Motor neuron (in vitro differentiated cells): Measurements from ENCODE around the gene S100A4. TPM values are rescaled to one million over a fixed set of nuclear protein-coding genes. Genes with fewer than 3 reads are reported as not detected.
"Not testable (repeated sequence)": the region's sequence is repeated elsewhere in the genome, so short reads cannot be mapped to it uniquely, and the experiment has no call there.

Source experiments
- ATAC-seq, 8 experiments: fragments of 200-7000 bp; cut with Tn5 transposase; replicated peaks in 6 of 8; 2 replicates each; pipeline ENCODE4 v1.8.0; 2021; ENCODE audit warnings: mild to moderate bottlenecking in 8 of 8, moderate library complexity in 8 of 8
- H3K27ac ChIP-seq, 2 donors: fragments of 250-450 bp; sonication (Bioruptor Pico); 2 replicates each; pipeline ENCODE4 v1.9.0; 2021; ENCODE audit warnings: antibody characterized with exemption in 2 of 2, mild to moderate bottlenecking in 2 of 2, moderate library complexity in 1 of 2
- H3K4me1 ChIP-seq, 2 donors: fragments of 250-450 bp; sonication (Bioruptor Pico); replicated peaks in 1 of 2; 2 replicates each; pipeline ENCODE4 v1.6.1; 2021; ENCODE audit warnings: antibody characterized with exemption in 2 of 2, mild to moderate bottlenecking in 2 of 2, moderate library complexity in 1 of 2
- H3K4me3 ChIP-seq, 5 donors: fragments of 250-450 bp; sonication (Bioruptor Pico); 2 replicates each; pipeline ENCODE4 v1.9.0; 2021; ENCODE audit warnings: antibody characterized with exemption in 5 of 5, mild to moderate bottlenecking in 5 of 5, moderate library complexity in 4 of 5
- WGBS, 10 experiments: fragments of 450-650 bp; shearing (Covaris generic); methylation state at CpG; one replicate each; pipeline ENCODE4 v1.0.0; 2022; 5-methylcytosine and 5-hydroxymethylcytosine counted together
- in situ Hi-C, 9 experiments: fragments of 400-800 bp; cut with MboI; loops; one replicate each; pipeline ENCODE4 v1.15.0; 2021; ENCODE audit warnings: low sequenced_read_pairs in 9 of 9, low pct_unique_long_range_greater_than_20kb in 2 of 9; ENCODE audit not compliant: unreplicated experiment in 9 of 9
- total RNA-seq, 8 experiments: library from RNA; unstranded; fragments of 300-600 nt; gene quantifications; 2 replicates each; pipeline versions ENCODE4 v1.2.3 to v1.2.4, GENCODE V29; 2022

Gene S100A4
- total RNA-seq, 8 experiments from 2014 or later = 0.93 to 1,152 (median 3.7) TPM

- in situ Hi-C loops = no loop called here
- WGBS, 10 experiments = 0 to 79% (median 65%) methylated on average over 1 to 13 of the region's 13 CpGs; no CpG with 5 or more reads in 3 of the 10 experiments
- Histone ChIP-seq H3K4me3 (no peak overlapping the region), H3K27ac (no peak overlapping the region), H3K4me1 (peaks cover 7 to 19% of the 10 kb centered on the region in 2 donors)
- peak; percentile 2 to 85 (median 78) for ATAC-seq
These were observed 11.9 kb downstream of the S100A4 start for GRCh38 chr1:153533689-153534201.

GRCh38 chr1:153532769-153533599 lies 12.6 kb downstream of the S100A4 start:
- H3K27ac ChIP-seq = no peak overlapping the region
- peak; percentile 14 to 79 (median 70) for ATAC-seq
- in situ Hi-C loops = no loop called here
- no peak overlapping the region for H3K4me3 ChIP-seq
- WGBS, 10 experiments = 0 to 50% (median 40%) methylated on average over 1 to 19 of the region's 34 CpGs; no CpG with 5 or more reads in 2 of the 10 experiments
- peaks cover 7 to 13% of the 10 kb centered on the region in 2 donors for H3K4me1 ChIP-seq

- Histone ChIP-seq H3K27ac (no peak overlapping the region), H3K4me1 (peaks cover 7 to 11% of the 10 kb centered on the region in 2 donors), H3K4me3 (no peak overlapping the region)
- ATAC-seq = no peak
- in situ Hi-C loops = no loop called here
- 50 to 100% (median 69%) methylated on average over 1 to 2 of the region's 2 CpGs; no CpG with 5 or more reads in 4 of the 10 experiments for whole genome bisulfite sequencing, 10 experiments
These were observed 13.4 kb downstream of the S100A4 start for GRCh38 chr1:153532181-153532580.

- no peak overlapping the region for H3K4me3 ChIP-seq
- ATAC-seq = no peak
- H3K27ac ChIP-seq = no peak overlapping the region
- in situ Hi-C loops = no loop called here
- WGBS, 10 experiments = 83 to 100% (median 91%) methylated on average over 1 to 3 of the region's 3 CpGs; no CpG with 5 or more reads in 3 of the 10 experiments
- peaks cover 7 to 11% of the 10 kb centered on the region in 2 donors for H3K4me1 ChIP-seq
These were observed 14.0 kb downstream of the S100A4 start for GRCh38 chr1:153531638-153532037.

GRCh38 chr1:153527683-153528040 lies 17.9 kb downstream of the S100A4 start:
- Histone ChIP-seq H3K4me3 (no peak overlapping the region), H3K27ac (no peak overlapping the region), H3K4me1 (peaks cover 8 to 9% of the 10 kb centered on the region in 2 donors)
- WGBS, 10 experiments = 61 to 100% (median 93%) methylated on average over 1 to 5 of the region's 5 CpGs; no CpG with 5 or more reads in 3 of the 10 experiments
- no peak for ATAC-seq
- in situ Hi-C loops = no loop called here

- H3K4me3 ChIP-seq = no peak overlapping the region
- 47 to 100% (median 80%) methylated on average over 1 to 8 of the region's 8 CpGs; no CpG with 5 or more reads in 4 of the 10 experiments for WGBS, 10 experiments
- ATAC-seq = peak in 1 of 8 experiments; percentile 9
- in situ Hi-C loops = no loop called here
- peaks cover 8 to 9% of the 10 kb centered on the region in 2 donors for H3K4me1 ChIP-seq
- H3K27ac ChIP-seq = no peak overlapping the region
These were observed 18.5 kb downstream of the S100A4 start for GRCh38 chr1:153527023-153527682.

- 37 to 83% (median 68%) methylated on average over 1 to 8 of the region's 8 CpGs; no CpG with 5 or more reads in 1 of the 10 experiments for WGBS, 10 experiments
These were observed 19.5 kb downstream of the S100A4 start for GRCh38 chr1:153526132-153526543.

GRCh38 chr1:153525088-153525728 lies 20.4 kb downstream of the S100A4 start:
- Histone ChIP-seq H3K4me1 (peaks cover 8 to 9% of the 10 kb centered on the region in 2 donors), H3K4me3 (no peak overlapping the region), H3K27ac (no peak overlapping the region)
- peak in 5 of 8 experiments; percentile 18 to 53 (median 35) for ATAC-seq
- WGBS, 10 experiments = 29 to 100% (median 49%) methylated on average over 1 to 3 of the region's 3 CpGs
- in situ Hi-C loops = no loop called here

More at GRCh38 chr1:153526132-153526543, 19.5 kb downstream of the S100A4 start:
- in situ Hi-C loops = no loop called here
- peaks cover 8 to 9% of the 10 kb centered on the region in 2 donors for H3K4me1 ChIP-seq
- ATAC-seq = peak in 7 of 8 experiments; percentile 17 to 54 (median 27)
- no peak overlapping the region for H3K27ac ChIP-seq
- no peak overlapping the region for H3K4me3 ChIP-seq

GRCh38 chr1:153522353-153523048 lies 23.1 kb downstream of the S100A4 start:
- not testable (repeated sequence) for H3K4me3 ChIP-seq, ATAC-seq, H3K27ac ChIP-seq, H3K4me1 ChIP-seq
- in situ Hi-C loops = loop anchor here in 6 of 9 experiments (25.0 kb wide), 4 partner anchors 115 to 465 kb away; partner anchors contain the start of genes JTB (in 5 of the 6), RAB13 (in 5 of the 6), RPS27 (in 5 of the 6) and CHTOP (in 3 of the 6)
- WGBS, 10 experiments = 60 to 95% (median 85%) methylated on average over 1 to 11 of the region's 14 CpGs; no CpG with 5 or more reads in 2 of the 10 experiments

GRCh38 chr1:153521808-153522207 lies 23.8 kb downstream of the S100A4 start:
- H3K27ac ChIP-seq, ATAC-seq, H3K4me1 ChIP-seq, H3K4me3 ChIP-seq: not testable (repeated sequence)
- 86 to 100% (median 97%) methylated on average over 1 to 18 of the region's 37 CpGs; no CpG with 5 or more reads in 6 of the 10 experiments for WGBS, 10 experiments
- in situ Hi-C loops = loop anchor here in 6 of 9 experiments (25.0 kb wide), 4 partner anchors 115 to 465 kb away; partner anchors contain the start of genes JTB (in 5 of the 6), RAB13 (in 5 of the 6), RPS27 (in 5 of the 6) and CHTOP (in 3 of the 6)

GRCh38 chr1:153520818-153521476 lies 24.7 kb downstream of the S100A4 start:
- Histone ChIP-seq H3K4me3 (no peak overlapping the region), H3K27ac (no peak overlapping the region), H3K4me1 (peaks cover 2 to 4% of the 10 kb centered on the region in 2 donors)
- 53 to 100% (median 85%) methylated on average over 1 to 4 of the region's 4 CpGs; no CpG with 5 or more reads in 2 of the 10 experiments for WGBS, 10 experiments
- in situ Hi-C loops = loop anchor here in 6 of 9 experiments (25.0 kb wide), 4 partner anchors 116 to 466 kb away; partner anchors contain the start of genes JTB (in 5 of the 6), RAB13 (in 5 of the 6), RPS27 (in 5 of the 6) and CHTOP (in 3 of the 6)
- peak in 2 of 8 experiments; percentile 19 to 41 for ATAC-seq
